ENCODE data around the gene MBNL3. TPM values are rescaled to one million over a fixed set of nuclear protein-coding genes. Genes with fewer than 3 reads are reported as not detected.
A peak's percentile ranks its signal among the peaks of the same experiment; 100 is the strongest.

The MBNL3 gene
- total and polyA plus RNA-seq, 9 of the 15 experiments (the other 6 are each of a cell fraction or from before 2014, with no cell fraction given), result under 0.01 to 0.25 (median 0.16) TPM

DNA sequence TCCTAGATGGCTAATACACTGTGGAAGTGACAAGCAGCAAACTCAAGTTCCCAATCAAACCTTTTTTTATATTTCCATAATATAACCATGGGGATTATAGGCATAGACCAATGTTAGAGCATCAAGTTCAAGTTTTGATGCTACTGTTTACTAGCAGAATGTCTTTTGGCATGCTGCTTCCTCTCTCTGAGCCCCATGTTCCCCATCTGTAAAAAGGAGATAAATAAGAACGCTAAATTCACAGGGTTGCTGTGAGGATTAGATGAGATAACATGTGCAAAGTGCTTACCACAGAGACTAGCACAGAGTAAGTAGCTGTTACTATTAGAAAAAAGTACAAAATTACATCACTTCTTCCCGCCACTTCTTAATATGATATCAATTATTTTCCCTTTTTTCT lies 18.0 kb downstream of the MBNL3 start (continued):
- no peak for TF ChIP-seq DIDO1 (tag; IDR thresholded peaks at IDR 0.05; ENCODE audit: low read depth)
- TF ChIP-seq, protein P1, sequence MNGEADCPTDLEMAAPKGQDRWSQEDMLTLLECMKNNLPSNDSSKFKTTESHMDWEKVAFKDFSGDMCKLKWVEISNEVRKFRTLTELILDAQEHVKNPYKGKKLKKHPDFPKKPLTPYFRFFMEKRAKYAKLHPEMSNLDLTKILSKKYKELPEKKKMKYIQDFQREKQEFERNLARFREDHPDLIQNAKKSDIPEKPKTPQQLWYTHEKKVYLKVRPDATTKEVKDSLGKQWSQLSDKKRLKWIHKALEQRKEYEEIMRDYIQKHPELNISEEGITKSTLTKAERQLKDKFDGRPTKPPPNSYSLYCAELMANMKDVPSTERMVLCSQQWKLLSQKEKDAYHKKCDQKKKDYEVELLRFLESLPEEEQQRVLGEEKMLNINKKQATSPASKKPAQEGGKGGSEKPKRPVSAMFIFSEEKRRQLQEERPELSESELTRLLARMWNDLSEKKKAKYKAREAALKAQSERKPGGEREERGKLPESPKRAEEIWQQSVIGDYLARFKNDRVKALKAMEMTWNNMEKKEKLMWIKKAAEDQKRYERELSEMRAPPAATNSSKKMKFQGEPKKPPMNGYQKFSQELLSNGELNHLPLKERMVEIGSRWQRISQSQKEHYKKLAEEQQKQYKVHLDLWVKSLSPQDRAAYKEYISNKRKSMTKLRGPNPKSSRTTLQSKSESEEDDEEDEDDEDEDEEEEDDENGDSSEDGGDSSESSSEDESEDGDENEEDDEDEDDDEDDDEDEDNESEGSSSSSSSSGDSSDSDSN (IDR thresholded peaks at IDR 0.05; ENCODE audit: borderline replicate concordance in 1 of 2, low read depth in 2 of 2, low read length in 2 of 2), result no peak
- TF ChIP-seq ZNF668 (CRISPR knock-in tag; IDR thresholded peaks at IDR 0.05), result no peak
- no peak for TF ChIP-seq TAF9B (IDR thresholded peaks at IDR 0.05; ENCODE audit: partially characterized antibody)
- TF ChIP-seq TAL1 (IDR thresholded peaks at IDR 0.05), result peak; percentile 64
- TF ChIP-seq SMARCA4 (IDR thresholded peaks at IDR 0.05), result 0 out of 2 replicates have a peak, but pooled peaks have one; percentile 19
- no peak for TF ChIP-seq ZNF253 (CRISPR knock-in tag; conservative IDR thresholded peaks at IDR 0.05)
- TF ChIP-seq NFIC (IDR thresholded peaks at IDR 0.05), result no peak
- no peak for TF ChIP-seq DNMT1 (IDR thresholded peaks at IDR 0.05)
- TF ChIP-seq FOXK2 (conservative IDR thresholded peaks at IDR 0.05 in 1 of 2, IDR thresholded peaks at IDR 0.05 in 1 of 2; ENCODE audit: low read depth in 2 of 2), result no peak
- TF ChIP-seq, protein P2, sequence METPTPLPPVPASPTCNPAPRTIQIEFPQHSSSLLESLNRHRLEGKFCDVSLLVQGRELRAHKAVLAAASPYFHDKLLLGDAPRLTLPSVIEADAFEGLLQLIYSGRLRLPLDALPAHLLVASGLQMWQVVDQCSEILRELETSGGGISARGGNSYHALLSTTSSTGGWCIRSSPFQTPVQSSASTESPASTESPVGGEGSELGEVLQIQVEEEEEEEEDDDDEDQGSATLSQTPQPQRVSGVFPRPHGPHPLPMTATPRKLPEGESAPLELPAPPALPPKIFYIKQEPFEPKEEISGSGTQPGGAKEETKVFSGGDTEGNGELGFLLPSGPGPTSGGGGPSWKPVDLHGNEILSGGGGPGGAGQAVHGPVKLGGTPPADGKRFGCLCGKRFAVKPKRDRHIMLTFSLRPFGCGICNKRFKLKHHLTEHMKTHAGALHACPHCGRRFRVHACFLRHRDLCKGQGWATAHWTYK (CRISPR knock-in tag; IDR thresholded peaks at IDR 0.05), result no peak
- no peak for TF ChIP-seq ZNF143 (CRISPR knock-in tag; IDR thresholded peaks at IDR 0.05)
- TF ChIP-seq, protein P3, sequence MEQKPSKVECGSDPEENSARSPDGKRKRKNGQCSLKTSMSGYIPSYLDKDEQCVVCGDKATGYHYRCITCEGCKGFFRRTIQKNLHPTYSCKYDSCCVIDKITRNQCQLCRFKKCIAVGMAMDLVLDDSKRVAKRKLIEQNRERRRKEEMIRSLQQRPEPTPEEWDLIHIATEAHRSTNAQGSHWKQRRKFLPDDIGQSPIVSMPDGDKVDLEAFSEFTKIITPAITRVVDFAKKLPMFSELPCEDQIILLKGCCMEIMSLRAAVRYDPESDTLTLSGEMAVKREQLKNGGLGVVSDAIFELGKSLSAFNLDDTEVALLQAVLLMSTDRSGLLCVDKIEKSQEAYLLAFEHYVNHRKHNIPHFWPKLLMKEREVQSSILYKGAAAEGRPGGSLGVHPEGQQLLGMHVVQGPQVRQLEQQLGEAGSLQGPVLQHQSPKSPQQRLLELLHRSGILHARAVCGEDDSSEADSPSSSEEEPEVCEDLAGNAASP (IDR thresholded peaks at IDR 0.05), result no peak
- no peak for TF ChIP-seq MCM5 (IDR thresholded peaks at IDR 0.05; ENCODE audit: low read depth)
- no peak for TF ChIP-seq JUNB (CRISPR knock-in tag; conservative IDR thresholded peaks at IDR 0.05)
- TF ChIP-seq TEAD4 (IDR thresholded peaks at IDR 0.05; ENCODE audit: low read length), result peak; percentile 79
- no peak for TF ChIP-seq TEAD4 (CRISPR knock-in tag; IDR thresholded peaks at IDR 0.05; ENCODE audit: borderline replicate concordance)
- no peak for TF ChIP-seq CREM (IDR thresholded peaks at IDR 0.05; ENCODE audit: low read depth)
- TF ChIP-seq SMARCA5 (IDR thresholded peaks at IDR 0.05), result no peak
- no peak for TF ChIP-seq ZNF217 (CRISPR knock-in tag; IDR thresholded peaks at IDR 0.05)
- TF ChIP-seq TCF3 (CRISPR knock-in tag; IDR thresholded peaks at IDR 0.05), result peak; percentile 31; the same call in 1 of the 2 replicates
- TF ChIP-seq HNRNPK (IDR thresholded peaks at IDR 0.05; ENCODE audit: low read depth, low read length, poor library complexity, severe bottlenecking), result no peak
